ENCODE measurements around the gene KIAA2012.
A peak's percentile ranks its signal among the peaks of the same experiment; 100 is the strongest.
"Not testable (repeated sequence)": the region's sequence is repeated elsewhere in the genome, so short reads cannot be mapped to it uniquely, and the experiment has no call there.

The KIAA2012 gene

DNA sequence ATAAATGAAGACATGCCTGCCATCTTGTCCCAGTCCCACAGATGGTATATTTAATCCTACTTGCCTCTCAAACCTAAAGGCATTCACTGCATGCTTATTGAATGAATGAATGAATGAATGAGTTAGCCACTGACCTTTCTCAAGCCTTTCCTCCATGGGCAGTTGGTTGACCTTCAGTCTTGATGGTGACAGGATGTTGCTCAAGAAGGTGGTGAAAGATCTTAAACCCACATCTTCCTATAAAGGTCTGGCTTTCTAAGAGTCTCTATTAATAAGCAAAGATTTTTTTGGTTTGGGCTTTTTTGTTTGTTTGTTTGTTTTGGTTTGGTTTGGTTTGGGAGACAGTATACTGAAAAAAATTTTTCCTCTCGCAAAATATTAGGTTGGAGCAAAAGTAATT lies 41.7 kb downstream of the KIAA2012 start:
- DNase-seq = no peak

DNA sequence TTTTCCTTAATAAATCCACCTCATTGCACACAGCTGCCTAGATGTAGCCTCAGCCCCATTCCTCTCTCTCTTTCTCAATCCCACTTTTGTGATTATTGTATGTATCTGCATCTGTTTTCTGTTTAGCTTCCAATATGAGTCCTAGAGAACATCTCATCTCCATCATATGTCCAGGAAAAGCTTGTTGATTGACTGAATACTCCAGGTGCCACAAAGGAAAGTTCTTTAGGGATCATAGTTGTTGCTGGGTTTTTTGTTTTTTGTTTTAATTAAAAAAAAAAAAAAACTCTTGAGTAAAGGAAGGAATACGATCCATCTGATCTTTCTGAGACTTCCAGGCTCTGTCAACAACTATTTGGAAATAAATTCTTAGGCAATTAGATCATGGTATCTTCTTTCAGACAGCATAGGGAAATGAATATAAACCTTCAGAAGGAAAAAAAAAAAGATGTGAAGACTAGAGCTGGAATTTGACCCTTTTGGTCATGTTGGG lies 42.5 kb downstream of the KIAA2012 start:
- DNase-seq = no peak

DNA sequence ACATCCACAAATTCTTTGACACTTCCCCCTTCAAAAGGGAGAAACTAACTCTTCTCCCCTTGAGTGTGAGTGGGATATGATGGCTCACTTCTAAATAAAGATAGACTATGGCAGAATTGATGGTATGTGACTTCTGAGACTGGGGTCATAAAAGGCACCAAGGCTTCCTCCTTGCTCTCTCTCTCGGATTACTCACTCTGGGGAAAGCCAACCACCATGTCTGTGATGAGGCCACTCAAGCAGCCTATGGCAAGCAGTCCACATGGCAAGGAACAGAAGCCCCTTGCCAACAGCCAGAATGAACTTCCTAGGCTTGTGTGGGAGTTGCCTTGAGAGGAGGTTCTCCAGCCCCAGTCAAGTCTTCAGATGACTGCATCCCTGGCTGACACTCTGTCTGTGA lies 43.6 kb downstream of the KIAA2012 start:
- DNase-seq = no peak

DNA sequence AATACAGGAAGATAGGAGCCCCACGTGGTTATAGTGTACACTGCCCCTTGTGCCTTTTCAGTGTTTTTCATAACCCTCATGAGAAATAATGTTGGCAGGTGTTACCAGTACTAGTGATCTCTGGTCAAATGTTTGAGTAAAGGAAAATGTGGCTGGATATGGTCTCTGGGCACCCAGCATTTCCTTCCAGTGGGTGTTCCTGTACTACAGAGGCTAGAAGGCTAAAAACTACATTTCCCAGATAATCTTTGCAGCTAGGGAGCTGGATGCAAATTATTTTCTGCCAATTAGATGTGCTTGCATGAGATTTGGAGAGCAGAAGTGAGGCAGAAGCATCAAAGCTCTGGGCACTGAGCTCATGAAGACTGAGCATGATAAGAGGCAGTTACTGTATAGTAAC lies 45.1 kb downstream of the KIAA2012 start:
- DNase-seq = no peak

DNA sequence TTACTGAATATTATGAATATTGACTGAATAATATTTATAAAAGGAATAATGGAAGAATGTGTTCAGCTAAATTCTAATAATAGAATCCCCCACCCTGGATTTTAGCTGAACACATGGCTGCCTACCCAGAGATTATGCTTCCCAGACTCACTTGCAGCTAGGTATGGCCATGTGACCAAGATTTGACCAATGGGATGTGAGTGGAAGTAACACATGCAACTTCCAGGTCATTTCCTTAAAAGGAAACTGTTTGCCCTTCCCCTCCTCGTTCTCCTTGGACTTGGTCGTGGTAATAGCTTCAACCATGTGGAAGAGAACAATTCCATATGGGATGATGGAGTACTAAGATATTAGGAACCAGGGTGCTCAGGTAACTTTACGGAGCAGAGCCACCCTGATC lies 47.8 kb downstream of the KIAA2012 start:
- no peak for DNase-seq

DNA sequence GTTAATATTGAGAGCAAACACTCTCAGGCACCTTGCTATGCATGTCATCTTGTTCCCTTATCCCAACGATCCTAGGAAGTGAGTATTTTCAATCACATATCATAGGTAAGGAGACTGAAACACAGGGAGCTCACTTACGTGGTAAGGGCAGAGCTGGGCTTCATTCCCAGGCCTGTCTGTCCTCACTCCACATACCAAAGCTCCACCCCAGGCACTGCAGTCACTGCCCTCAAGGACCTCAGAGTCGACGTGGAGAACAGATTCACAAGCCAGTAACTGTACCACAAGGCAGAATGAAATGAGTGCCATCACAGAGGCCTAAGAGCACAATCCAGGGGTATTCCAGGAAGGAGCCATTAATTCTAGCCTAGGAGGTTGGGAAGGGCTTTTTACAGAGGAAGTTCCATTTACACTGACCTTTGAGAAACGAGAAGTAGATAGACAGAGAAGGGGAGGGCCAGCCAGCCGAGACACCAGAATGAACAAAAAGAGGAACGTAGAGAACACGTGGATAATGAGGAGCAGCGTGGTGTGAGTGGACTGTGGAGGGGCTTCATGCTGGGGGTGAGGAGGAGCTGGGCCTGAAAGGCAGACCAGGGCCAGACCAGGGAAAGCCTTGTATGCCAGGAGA lies 48.6 kb downstream of the KIAA2012 start:
- DNase-seq = peak in 7 of 56 donors; percentile 3 to 25 (median 6)

DNA sequence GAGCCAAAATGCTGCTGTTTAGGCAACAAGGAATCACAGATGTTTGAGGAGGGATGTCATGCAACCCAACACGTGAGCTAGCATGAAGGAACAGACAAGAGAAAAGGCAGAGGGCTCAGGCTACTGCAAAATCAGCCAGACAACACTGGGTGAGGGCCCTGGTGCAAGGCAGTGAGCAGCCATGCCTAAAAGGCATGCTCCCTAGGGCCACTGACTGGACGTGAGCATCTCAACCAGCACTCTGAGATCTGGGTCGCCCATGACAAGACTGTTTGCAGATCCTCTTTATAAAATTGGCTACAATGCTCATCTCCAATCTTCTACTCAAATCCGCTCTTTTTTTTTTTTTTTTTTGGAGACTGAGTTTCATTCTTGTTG lies 49.1 kb downstream of the KIAA2012 start:
- DNase-seq = peak in 1 of 56 donors; percentile 26

DNA sequence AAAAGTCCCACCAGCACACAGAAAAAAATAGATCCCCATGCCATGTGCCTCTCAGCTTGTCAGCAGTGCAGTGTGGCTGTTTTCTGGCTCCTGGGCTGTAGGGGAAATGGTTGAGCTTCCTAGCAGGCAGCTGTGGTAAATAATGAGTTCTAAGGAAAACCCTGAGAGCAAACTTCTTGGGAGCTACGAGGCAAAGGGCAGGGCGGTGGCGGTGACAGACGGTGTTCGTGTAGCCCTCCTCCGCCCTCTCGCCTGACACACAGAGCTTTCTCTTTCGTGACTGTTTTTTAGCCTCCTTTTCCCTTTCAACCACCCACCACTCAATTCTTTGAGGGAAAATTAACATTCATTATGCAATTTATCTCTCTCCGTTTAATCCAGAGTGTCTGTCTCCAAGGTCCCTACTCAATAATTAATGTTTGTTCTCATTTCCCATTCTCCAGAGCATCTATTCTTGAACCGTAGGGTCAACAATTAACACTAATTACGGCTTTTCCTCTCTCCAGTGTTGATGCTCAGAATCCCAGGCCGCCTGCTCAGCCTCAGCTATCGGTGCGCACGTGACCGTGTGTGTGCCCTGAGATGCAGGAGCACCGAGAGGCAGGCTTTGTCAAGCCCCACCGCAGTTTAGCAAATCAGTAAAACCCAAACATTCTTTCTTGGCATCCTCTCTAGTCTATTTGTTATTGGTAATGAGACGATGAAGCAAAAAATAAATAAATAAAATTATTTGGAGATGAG lies 50.1 kb downstream of the KIAA2012 start:
- peak in 21 of 56 donors; percentile 2 to 36 (median 13) for DNase-seq

DNA sequence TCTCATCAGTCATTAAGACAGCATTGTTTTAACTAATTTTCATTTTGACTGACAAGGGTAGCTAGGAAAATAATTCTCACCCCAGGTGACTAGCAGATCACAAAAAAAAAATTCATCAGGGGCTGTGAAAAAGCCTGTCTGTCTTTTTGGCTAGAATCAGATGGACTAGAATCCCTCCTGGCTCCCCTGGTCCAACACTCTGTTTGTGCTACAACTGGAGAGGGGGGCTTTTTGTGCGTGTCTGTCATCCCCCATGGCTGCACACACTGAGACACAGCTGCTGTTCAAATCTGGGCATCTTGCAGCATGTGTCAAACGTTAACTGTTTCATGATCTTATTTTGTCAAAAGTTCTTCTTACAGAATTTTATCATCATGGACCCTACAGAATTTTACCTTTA lies 51.2 kb downstream of the KIAA2012 start:
- DNase-seq = no peak

DNA sequence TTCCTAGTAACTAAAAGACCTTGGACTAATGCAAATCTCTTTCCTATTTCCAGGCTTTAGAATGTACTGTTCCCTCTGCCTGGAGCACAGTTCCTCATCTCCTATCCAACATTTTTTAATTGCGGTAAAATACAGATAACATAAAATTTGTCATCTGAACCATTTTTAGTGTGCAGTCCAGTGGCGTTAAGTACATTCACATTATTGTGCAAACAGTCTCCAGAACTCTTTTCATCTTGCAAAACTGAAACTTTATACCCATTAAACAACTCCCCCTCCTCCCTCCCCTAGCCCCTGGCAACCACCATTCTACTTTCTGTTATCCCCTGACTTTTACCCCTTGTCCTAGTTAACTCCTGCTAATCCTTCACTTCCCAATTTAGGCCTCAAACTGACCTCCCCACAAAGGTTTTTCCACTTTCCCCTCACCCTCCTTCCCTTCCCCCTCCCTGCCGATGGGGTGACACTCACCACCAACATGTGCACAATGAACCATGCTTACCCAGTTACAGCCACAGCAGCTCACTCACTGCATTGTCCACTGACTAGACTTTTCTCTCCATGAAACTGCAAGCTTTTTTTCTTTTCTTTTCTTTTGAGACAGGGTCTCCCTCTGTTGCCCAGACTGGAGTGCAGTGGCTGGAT lies 54.8 kb downstream of the KIAA2012 start:
- DNase-seq = no peak

DNA sequence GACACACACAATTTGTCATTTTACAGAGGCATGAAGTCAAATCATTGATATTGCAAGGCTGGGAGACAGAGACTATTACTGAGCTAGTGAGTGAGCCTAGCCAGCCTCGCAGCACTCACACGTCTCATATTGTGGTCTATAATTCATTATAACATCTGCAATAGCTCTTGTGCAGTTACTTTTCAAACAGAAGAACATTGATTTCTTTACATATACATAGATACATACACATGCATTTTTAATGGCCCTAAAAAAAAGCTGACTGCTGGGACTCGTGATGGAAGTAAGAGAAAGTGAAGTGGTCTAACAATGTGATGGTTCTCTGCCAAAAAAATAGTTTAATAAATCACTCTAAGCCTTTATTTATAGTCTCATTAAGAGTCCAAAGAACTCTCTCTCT lies 56.8 kb downstream of the KIAA2012 start:
- no peak for DNase-seq

DNA sequence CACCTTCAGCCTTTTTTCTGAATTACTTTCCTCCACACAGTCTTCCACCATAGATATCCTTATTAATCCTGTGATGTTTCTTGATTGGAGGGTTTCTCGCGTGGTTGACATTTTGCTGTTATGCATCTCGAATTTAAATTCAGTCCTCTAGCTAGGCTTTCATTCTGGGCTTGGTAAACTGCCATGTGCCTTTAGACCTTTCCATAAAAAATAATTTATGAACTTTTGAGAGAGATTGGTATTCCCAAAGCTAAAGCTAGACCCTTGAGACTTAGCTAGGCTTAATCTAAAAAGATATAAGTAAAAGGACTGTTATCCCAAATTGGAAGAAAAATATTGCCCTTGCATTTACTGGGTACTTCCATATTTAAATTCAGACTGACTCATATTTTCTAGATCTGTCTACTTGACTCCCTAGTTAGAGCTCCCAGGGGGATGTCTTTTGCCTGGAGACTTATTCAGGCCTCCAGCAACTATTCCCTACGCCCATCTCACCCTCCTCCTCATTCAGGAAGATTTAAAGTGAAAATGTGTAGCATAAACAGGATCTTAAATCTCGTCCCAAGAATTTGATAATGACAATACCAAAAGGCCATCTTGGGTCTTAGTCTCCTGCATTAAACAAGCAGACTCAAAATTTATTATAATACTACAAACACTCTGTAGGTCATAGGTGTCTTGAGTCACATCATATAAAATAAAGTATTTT lies 60.3 kb downstream of the KIAA2012 start:
- DNase-seq = no peak

DNA sequence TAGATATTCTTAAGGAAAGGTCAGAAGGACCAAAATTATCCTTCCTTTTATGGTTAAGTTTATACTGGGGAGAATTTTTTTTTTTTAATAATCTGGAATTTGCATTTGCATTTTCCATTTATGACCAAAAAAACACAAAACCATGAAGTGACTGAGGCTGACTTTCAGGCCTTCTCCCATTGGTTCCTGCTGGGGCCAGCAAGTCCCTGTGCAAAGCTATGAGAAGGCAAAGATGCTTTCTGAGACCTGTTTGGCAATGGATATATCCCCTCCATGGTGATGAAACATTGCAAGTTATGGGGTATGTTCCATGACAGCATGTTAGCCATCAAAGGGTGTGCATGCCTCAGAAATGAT lies 60.8 kb downstream of the KIAA2012 start:
- no peak for DNase-seq

DNA sequence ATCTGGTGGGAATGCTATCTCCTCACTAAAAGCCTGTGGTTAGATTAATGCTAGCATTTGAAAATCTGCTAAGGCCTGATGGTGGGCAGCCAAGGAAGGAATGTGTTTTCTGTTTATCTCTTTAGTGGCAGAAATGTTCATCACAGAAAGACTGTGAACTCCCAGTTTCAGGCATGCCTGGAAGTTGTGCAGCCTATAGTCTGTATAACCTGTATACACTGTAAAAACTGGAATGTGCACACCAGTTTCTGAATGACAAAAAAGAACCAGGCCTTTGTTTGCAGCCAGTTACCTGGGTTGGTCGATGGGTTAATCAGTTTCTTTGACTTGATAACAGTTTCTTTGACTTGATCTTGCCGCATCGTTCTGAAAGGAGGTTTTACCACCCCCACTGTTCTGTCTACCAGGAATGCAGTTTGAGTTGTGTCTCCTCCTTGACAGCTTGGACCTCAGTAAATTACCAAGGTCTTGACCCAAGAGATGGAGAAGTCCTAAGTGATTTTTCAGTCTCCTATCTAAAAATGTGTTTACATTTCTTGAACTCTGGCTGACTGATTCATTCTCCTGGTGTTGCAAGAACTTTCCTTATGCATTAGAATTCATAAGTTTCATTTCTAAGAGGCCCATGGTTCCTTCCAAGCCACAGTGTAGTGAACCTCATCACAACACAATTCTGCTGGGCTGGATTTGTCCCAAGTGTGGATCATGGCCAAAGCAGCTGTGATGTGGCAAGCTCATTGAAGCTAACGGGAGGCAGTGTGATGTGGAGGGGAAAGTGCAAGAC lies 62.2 kb downstream of the KIAA2012 start:
- peak in 19 of 56 donors; percentile 2 to 51 (median 17) for DNase-seq

DNA sequence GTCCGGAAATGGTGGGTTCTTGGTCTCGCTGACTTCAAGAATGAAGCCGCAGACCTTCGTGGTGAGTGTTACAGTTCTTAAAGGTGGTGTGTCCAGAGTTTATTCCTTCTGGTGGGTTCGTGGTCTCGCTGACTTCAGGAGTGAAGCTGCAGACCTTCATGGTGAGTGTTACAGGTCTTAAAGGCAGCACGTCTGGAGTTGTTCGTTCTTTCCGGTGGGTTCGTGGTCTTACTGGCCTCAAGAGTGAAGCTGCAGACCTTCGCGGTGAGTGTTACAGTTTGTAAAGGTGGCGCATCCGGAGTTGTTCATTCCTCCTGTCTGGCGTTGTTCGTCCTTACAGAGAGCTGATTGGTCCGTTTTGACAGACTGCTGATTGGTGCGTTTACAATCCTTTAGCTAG lies 63.0 kb downstream of the KIAA2012 start:
- not testable (repeated sequence) for DNase-seq

DNA sequence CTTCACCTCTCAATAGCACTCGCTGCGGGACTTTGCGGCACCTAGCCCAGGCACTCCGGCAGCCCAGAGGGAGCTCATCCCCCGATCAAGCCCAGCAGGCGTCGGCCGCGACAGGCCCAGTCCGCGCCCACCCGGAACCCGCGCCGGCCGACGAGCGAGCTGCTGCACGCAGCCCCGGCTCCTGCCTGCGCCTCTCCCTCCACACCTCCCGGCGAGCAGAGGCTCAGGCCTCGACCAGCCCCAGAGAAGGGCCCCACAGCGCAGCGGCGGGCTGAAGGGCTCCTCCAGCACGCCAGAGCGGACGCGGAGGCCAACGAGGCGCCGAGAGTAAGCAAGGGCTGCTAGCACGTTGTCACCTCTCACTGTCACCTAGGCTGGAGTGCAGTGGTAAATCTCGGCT lies 63.5 kb downstream of the KIAA2012 start:
- no peak for DNase-seq

DNA sequence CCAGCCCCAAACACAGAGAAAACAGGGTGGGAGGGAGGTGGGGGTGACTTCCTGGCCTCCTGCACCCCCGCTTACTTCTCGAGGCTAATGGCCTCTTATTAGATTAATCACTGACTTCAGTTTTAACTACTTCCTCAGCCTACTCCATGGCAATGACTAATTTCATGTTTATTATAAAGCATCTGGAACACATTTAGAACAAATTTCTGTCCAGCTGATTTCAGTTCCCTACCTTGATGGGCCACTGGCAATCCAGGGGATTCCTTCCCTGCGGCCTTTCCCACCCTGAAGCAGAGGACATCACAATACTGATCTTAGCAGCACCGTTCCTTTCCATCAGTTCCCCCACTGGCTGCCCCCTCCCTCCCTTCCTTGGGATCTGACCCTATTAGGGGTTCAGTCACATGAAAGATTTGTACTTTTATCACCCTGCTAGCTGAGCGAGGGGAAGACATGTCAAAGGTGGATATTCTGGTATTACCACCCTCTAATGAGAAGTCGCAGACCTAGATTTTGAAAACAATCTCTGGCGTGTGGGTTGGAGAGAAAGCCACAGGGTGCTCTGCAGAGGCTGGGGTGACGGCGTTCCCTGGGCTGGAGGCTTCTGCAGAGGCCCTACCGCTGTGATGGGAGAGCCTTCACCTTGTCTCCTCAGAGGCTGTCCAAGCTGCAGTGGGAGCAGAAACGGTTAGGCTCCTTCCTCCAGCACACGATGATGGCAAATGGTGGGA lies 67.6 kb downstream of the KIAA2012 start:
- no peak for DNase-seq

DNA sequence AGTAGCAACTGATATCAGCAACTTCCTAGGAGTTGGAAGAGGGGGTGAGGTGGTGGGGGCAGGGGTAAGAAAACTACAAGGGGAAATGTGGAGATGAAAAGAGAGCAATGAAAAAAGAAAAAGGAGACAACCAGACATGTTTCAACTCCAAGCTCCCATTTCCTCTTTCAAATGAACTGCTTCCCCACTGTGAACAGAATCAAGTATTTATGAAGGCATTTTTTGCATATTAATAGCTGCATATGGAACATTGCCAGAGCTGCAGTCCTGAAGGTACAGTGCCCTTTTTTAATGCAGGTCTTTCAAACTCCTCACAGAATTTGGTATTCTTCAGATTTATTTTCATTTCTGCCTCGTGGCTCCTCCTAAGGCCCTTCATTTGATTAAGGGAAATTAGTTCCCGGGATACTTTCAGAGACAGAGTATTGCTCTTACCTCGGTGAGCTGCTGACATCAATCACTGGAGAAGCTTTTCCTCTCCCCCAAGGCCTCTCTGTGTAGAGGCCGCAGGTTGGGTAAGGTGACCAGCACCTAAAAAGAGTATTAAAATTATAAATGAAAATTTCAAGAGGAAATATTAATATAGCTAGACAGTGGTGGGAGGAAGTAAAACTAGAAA lies 68.4 kb downstream of the KIAA2012 start:
- no peak for DNase-seq

DNA sequence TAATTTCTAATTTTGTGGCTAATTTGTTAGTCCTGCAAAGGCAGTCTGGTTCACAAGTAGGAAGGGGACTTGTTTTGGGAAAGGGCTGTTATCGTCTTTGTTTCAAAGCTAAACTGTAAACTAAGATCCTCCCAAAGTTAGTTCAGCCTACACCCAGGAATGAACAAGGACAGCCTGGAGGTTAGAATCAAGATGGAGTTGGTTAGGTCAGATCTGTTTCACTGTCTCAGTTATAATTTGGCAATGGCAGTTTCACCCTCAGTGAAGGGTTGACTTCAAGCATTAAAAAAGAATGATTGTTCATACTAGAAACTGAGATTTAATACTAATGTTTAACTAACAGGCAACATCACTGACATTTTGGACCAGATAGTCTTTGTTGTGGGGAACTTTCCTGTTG lies 69.5 kb downstream of the KIAA2012 start:
- no peak for DNase-seq

DNA sequence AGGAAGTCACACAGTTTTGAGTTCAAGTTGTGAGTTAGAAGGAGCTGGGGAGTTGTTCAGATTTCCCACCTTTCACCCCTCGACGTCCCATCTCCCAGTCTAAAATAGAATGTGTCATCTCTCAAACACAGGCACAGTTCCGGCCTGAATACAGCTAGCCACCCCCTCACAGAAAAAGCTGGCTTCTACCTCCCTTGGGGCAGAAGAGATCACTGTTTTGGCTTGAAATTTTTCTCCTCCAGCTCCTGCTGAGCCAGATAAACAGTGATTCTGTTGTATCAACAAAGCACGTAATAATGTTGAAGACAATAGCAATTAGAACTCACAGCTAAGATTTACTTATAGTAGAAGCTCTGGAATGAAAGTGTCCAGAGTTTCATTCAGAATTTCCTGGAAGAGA lies 74.7 kb downstream of the KIAA2012 start:
- no peak for DNase-seq
